Prostate gland (tissue), 2 donors: ENCODE measurements around the gene MYCBP2.

Experiments
- POLR2AphosphoS5 ChIP-seq: sonication (generic); formaldehyde crosslinking; IDR thresholded peaks from one replicate; pipeline ENCODE4 v1.6.1; 2017; ENCODE audit warnings: antibody characterized with exemption
- TF ChIP-seq, protein P1 (sequence below), 4 experiments: fragments of 200-600 bp in 2 of 4; fragments of 450-650 bp in 2 of 4; sonication (generic) in 2 of 4; IDR thresholded peaks; 1 replicate in 3 of 4; 2 replicates in 1 of 4; pipeline ENCODE4 v1.5.1; 2016 to 2019; ENCODE audit warnings: antibody characterized with exemption in 4 of 4, mild to moderate bottlenecking in 2 of 4, moderate library complexity in 2 of 4

DNA sequence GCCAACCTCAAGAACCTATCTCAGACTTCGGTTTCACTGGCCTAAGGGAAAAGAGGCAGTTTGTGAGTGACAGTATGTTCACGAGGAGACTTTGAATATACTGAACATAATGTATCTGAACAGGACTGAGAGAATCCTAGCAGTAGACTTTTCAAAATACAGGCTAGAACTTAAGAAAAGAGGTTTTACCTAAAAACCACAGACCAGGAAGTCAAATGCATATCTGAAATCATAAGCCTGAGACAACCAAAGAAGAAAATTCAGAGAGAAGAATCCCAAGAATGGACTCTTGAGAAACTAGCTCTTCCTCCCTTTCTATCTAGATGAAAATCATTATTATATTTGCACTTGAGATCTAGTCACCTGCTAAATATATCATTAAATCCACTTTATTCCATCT, 17.6 kb downstream of the MYCBP2 start:
- TF ChIP-seq, protein P1, sequence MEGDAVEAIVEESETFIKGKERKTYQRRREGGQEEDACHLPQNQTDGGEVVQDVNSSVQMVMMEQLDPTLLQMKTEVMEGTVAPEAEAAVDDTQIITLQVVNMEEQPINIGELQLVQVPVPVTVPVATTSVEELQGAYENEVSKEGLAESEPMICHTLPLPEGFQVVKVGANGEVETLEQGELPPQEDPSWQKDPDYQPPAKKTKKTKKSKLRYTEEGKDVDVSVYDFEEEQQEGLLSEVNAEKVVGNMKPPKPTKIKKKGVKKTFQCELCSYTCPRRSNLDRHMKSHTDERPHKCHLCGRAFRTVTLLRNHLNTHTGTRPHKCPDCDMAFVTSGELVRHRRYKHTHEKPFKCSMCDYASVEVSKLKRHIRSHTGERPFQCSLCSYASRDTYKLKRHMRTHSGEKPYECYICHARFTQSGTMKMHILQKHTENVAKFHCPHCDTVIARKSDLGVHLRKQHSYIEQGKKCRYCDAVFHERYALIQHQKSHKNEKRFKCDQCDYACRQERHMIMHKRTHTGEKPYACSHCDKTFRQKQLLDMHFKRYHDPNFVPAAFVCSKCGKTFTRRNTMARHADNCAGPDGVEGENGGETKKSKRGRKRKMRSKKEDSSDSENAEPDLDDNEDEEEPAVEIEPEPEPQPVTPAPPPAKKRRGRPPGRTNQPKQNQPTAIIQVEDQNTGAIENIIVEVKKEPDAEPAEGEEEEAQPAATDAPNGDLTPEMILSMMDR (IDR thresholded peaks at IDR 0.05) = no peak
- no peak for TF ChIP-seq POLR2AphosphoS5
